Measurements from ENCODE around the gene KIRREL3.

Gene KIRREL3

GRCh38 chr11:126495281-126496220, 505.0 kb downstream of the KIRREL3 start:
- Histone ChIP-seq H3K9me3 (ENCODE audit: control insufficient read depth, low read depth, low read length) (no peaks in the 10 kb centered on the region), H3K27me3 (ENCODE audit: control insufficient read depth, insufficient read depth, low read length) (no peaks in the 10 kb centered on the region), H3K36me3 (ENCODE audit: control insufficient read depth, low read depth, low read length) (no peaks in the 10 kb centered on the region)

GRCh38 chr11:126494831-126495230, 505.7 kb downstream of the KIRREL3 start:
- Histone ChIP-seq H3K4me3 (ENCODE audit: low read length) (no peak overlapping the region), H3K9ac (ENCODE audit: low read length) (no peak overlapping the region), H3K27me3 (ENCODE audit: control insufficient read depth, insufficient read depth, low read length) (no peaks in the 10 kb centered on the region), H3K36me3 (ENCODE audit: control insufficient read depth, low read depth, low read length) (no peaks in the 10 kb centered on the region), H3K27ac (ENCODE audit: low read length) (no peak overlapping the region), H3K9me3 (ENCODE audit: control insufficient read depth, low read depth, low read length) (no peaks in the 10 kb centered on the region), H3K4me1 (ENCODE audit: control insufficient read depth, low read depth, low read length) (peaks cover 19% of the 10 kb centered on the region)

More at GRCh38 chr11:126495281-126496220, 505.0 kb downstream of the KIRREL3 start:
- H3K4me3 ChIP-seq (ENCODE audit: low read length), result no peak overlapping the region
- H3K4me1 ChIP-seq (ENCODE audit: control insufficient read depth, low read depth, low read length), result peaks cover 23% of the 10 kb centered on the region
- no peak overlapping the region for H3K27ac ChIP-seq (ENCODE audit: low read length)
- no peak overlapping the region for H3K9ac ChIP-seq (ENCODE audit: low read length)

GRCh38 chr11:126492331-126493082, 508.1 kb downstream of the KIRREL3 start:
- Histone ChIP-seq H3K27ac (ENCODE audit: low read length) (no peak overlapping the region), H3K27me3 (ENCODE audit: control insufficient read depth, insufficient read depth, low read length) (no peaks in the 10 kb centered on the region), H3K4me3 (ENCODE audit: low read length) (no peak overlapping the region), H3K9me3 (ENCODE audit: control insufficient read depth, low read depth, low read length) (no peaks in the 10 kb centered on the region), H3K4me1 (ENCODE audit: control insufficient read depth, low read depth, low read length) (peaks cover 11% of the 10 kb centered on the region), H3K36me3 (ENCODE audit: control insufficient read depth, low read depth, low read length) (no peaks in the 10 kb centered on the region), H3K9ac (ENCODE audit: low read length) (no peak overlapping the region)

GRCh38 chr11:126491092-126491491, 509.5 kb downstream of the KIRREL3 start:
- no peaks in the 10 kb centered on the region for H3K27me3 ChIP-seq (ENCODE audit: control insufficient read depth, insufficient read depth, low read length)
- H3K27ac ChIP-seq (ENCODE audit: low read length), result no peak overlapping the region
- H3K4me3 ChIP-seq (ENCODE audit: low read length), result no peak overlapping the region
- no peaks in the 10 kb centered on the region for H3K36me3 ChIP-seq (ENCODE audit: control insufficient read depth, low read depth, low read length)
- H3K9me3 ChIP-seq (ENCODE audit: control insufficient read depth, low read depth, low read length), result no peaks in the 10 kb centered on the region
- H3K9ac ChIP-seq (ENCODE audit: low read length), result no peak overlapping the region
- H3K4me1 ChIP-seq (ENCODE audit: control insufficient read depth, low read depth, low read length), result peaks cover 10% of the 10 kb centered on the region

GRCh38 chr11:126489836-126490660, 510.5 kb downstream of the KIRREL3 start:
- Histone ChIP-seq H3K4me3 (ENCODE audit: low read length) (no peak overlapping the region), H3K36me3 (ENCODE audit: control insufficient read depth, low read depth, low read length) (no peaks in the 10 kb centered on the region), H3K9me3 (ENCODE audit: control insufficient read depth, low read depth, low read length) (no peaks in the 10 kb centered on the region), H3K4me1 (ENCODE audit: control insufficient read depth, low read depth, low read length) (no peaks in the 10 kb centered on the region), H3K27ac (ENCODE audit: low read length) (no peak overlapping the region), H3K27me3 (ENCODE audit: control insufficient read depth, insufficient read depth, low read length) (no peaks in the 10 kb centered on the region), H3K9ac (ENCODE audit: low read length) (no peak overlapping the region)

- H3K27ac ChIP-seq (ENCODE audit: low read length), result no peak overlapping the region
- H3K36me3 ChIP-seq (ENCODE audit: control insufficient read depth, low read depth, low read length), result no peaks in the 10 kb centered on the region
- no peaks in the 10 kb centered on the region for H3K4me1 ChIP-seq (ENCODE audit: control insufficient read depth, low read depth, low read length)
- no peaks in the 10 kb centered on the region for H3K9me3 ChIP-seq (ENCODE audit: control insufficient read depth, low read depth, low read length)
- no peak overlapping the region for H3K9ac ChIP-seq (ENCODE audit: low read length)
- H3K27me3 ChIP-seq (ENCODE audit: control insufficient read depth, insufficient read depth, low read length), result no peaks in the 10 kb centered on the region
- no peak overlapping the region for H3K4me3 ChIP-seq (ENCODE audit: low read length)
These were observed 511.8 kb downstream of the KIRREL3 start for GRCh38 chr11:126488591-126489370.

- Histone ChIP-seq H3K4me3 (ENCODE audit: low read length) (no peak overlapping the region), H3K4me1 (ENCODE audit: control insufficient read depth, low read depth, low read length) (no peaks in the 10 kb centered on the region), H3K36me3 (ENCODE audit: control insufficient read depth, low read depth, low read length) (no peaks in the 10 kb centered on the region), H3K27ac (ENCODE audit: low read length) (no peak overlapping the region), H3K27me3 (ENCODE audit: control insufficient read depth, insufficient read depth, low read length) (no peaks in the 10 kb centered on the region), H3K9ac (ENCODE audit: low read length) (no peak overlapping the region), H3K9me3 (ENCODE audit: control insufficient read depth, low read depth, low read length) (no peaks in the 10 kb centered on the region)
These were observed 512.9 kb downstream of the KIRREL3 start for GRCh38 chr11:126487711-126488110.

GRCh38 chr11:126485986-126486635, 514.5 kb downstream of the KIRREL3 start:
- H3K4me1 ChIP-seq (ENCODE audit: control insufficient read depth, low read depth, low read length), result no peaks in the 10 kb centered on the region
- H3K4me3 ChIP-seq (ENCODE audit: low read length), result no peak overlapping the region
- H3K9ac ChIP-seq (ENCODE audit: low read length), result no peak overlapping the region
- no peaks in the 10 kb centered on the region for H3K27me3 ChIP-seq (ENCODE audit: control insufficient read depth, insufficient read depth, low read length)
- no peak overlapping the region for H3K27ac ChIP-seq (ENCODE audit: low read length)
- no peaks in the 10 kb centered on the region for H3K9me3 ChIP-seq (ENCODE audit: control insufficient read depth, low read depth, low read length)
- H3K36me3 ChIP-seq (ENCODE audit: control insufficient read depth, low read depth, low read length), result no peaks in the 10 kb centered on the region

GRCh38 chr11:126485021-126485792, 515.4 kb downstream of the KIRREL3 start:
- H3K9me3 ChIP-seq (ENCODE audit: control insufficient read depth, low read depth, low read length), result no peaks in the 10 kb centered on the region
- no peak overlapping the region for H3K27ac ChIP-seq (ENCODE audit: low read length)
- H3K36me3 ChIP-seq (ENCODE audit: control insufficient read depth, low read depth, low read length), result no peaks in the 10 kb centered on the region
- H3K27me3 ChIP-seq (ENCODE audit: control insufficient read depth, insufficient read depth, low read length), result no peaks in the 10 kb centered on the region
- peaks cover 6% of the 10 kb centered on the region for H3K4me1 ChIP-seq (ENCODE audit: control insufficient read depth, low read depth, low read length)
- no peak overlapping the region for H3K9ac ChIP-seq (ENCODE audit: low read length)
- H3K4me3 ChIP-seq (ENCODE audit: low read length), result no peak overlapping the region

GRCh38 chr11:126484266-126484665, 516.3 kb downstream of the KIRREL3 start:
- H3K27me3 ChIP-seq (ENCODE audit: control insufficient read depth, insufficient read depth, low read length), result no peaks in the 10 kb centered on the region
- no peak overlapping the region for H3K4me3 ChIP-seq (ENCODE audit: low read length)
- H3K9me3 ChIP-seq (ENCODE audit: control insufficient read depth, low read depth, low read length), result no peaks in the 10 kb centered on the region
- H3K4me1 ChIP-seq (ENCODE audit: control insufficient read depth, low read depth, low read length), result peaks cover 6% of the 10 kb centered on the region
- no peaks in the 10 kb centered on the region for H3K36me3 ChIP-seq (ENCODE audit: control insufficient read depth, low read depth, low read length)
- no peak overlapping the region for H3K27ac ChIP-seq (ENCODE audit: low read length)
- H3K9ac ChIP-seq (ENCODE audit: low read length), result no peak overlapping the region
